Suprapubic skin (tissue), 4 donors: ENCODE results near the gene PHYHD1.

Experiments used
- CTCF ChIP-seq, 2 donors: fragments of 200-600 bp in 1 of 2; fragments of 450-650 bp in 1 of 2; sonication (generic) in 1 of 2; IDR thresholded peaks; one replicate each; pipeline ENCODE4 v1.5.1; 2016 to 2019; ENCODE audit warnings: antibody characterized with exemption in 2 of 2, mild to moderate bottlenecking in 1 of 2, moderate library complexity in 1 of 2
- POLR2A ChIP-seq, 2 donors: fragments of 450-650 bp; IDR thresholded peaks; one replicate each; pipeline ENCODE4 v1.6.1; 2017; ENCODE audit warnings: antibody characterized with exemption in 2 of 2, mild to moderate bottlenecking in 2 of 2, moderate library complexity in 2 of 2
- POLR2AphosphoS5 ChIP-seq, 3 donors: sonication (generic); formaldehyde crosslinking; IDR thresholded peaks; one replicate each; pipeline ENCODE4 v1.6.1; 2017; ENCODE audit warnings: antibody characterized with exemption in 3 of 3

- no peak for TF ChIP-seq POLR2AphosphoS5 (IDR thresholded peaks at IDR 0.05)
- TF ChIP-seq CTCF (IDR thresholded peaks at IDR 0.05): no peak
- no peak for TF ChIP-seq POLR2A (IDR thresholded peaks at IDR 0.05)
Observed at GRCh38 chr9:128921881-128922763, 1.3 kb downstream of the PHYHD1 start.
